ENCODE data around the gene TTLL7.

- TF ChIP-seq CTCF (IDR thresholded peaks at IDR 0.05; ENCODE audit: low read length): no peak
- no peak for TF ChIP-seq EZH2 (optimal IDR thresholded peaks at IDR 0.05; ENCODE audit: low read depth, low read length)
- TF ChIP-seq EZH2phosphoT487 (IDR thresholded peaks at IDR 0.05; ENCODE audit: low read length): no peak
Observed at GRCh38 chr1:83998498-83999315, at the start of gene TTLL7.
